OCI-LY1 (cell line): ENCODE results near the gene RUNX1.

Experiments
- CTCF ChIP-seq: fragments of 200-600 bp; sonication (generic), shearing (Covaris generic); IDR thresholded peaks from 2 replicates; pipeline ENCODE4 v1.5.1; 2017; ENCODE audit warnings: mild to moderate bottlenecking, antibody characterized with exemption, low read length, moderate library complexity, mixed read lengths
- EZH2 ChIP-seq: fragments of 200-600 bp; sonication (generic), shearing (Covaris generic); IDR thresholded peaks from 2 replicates; pipeline ENCODE4 v1.8.0; 2017; ENCODE audit warnings: borderline replicate concordance, mixed run types, mild to moderate bottlenecking, antibody characterized with exemption, low read length, moderate library complexity, mixed read lengths

GRCh38 chr21:34862951-34863350 is 186.2 kb downstream of the RUNX1 start:
- TF ChIP-seq CTCF, result no peak
- TF ChIP-seq EZH2, result no peak
